ENCODE measurements around the gene IL1R1. TPM values are rescaled to one million over a fixed set of nuclear protein-coding genes. Genes with fewer than 3 reads are reported as not detected.

Gene IL1R1
- 6.3 TPM for total RNA-seq

DNA sequence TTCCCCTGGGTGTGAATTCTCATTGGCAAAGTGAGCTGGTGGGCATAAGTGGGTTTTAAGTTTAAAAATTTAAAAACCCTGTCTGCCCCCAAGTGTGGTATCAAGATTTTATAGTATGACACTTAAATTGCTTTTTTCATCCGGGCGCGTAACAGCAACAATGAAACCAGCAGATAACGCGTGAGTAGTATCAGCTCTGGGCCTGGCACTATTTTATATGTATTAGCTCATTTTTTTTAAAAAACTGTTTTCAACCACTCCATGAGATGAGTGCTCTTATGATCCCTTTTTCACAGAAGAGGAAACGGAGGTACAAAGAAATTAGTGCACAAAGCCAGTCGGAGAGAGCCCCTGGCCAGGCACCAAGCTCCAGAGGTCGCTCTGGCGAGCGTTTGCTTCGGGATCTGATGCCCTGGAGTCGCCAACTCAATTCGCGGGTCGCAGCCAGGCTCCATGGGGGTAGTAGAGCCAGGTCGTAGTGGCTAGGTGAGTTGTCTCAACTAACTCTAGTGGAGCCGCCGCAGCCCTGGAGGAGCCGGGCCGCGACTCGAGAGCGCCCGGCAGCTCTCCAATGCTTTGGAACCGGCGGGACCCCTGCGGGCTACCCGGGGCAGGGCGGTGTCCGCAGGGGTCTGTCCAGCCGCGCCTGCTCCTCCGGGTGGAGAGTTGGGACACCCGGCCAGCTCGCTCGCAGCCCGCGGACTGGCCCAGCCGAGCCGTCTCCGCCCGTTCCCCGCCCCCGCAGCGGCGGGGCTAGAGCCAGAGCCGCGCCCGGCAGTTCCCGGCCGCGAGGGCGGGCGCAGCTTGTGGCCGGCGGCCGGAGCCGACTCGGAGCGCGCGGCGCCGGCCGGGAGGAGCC lies at the start of gene IL1R1:
IL1R1 (plus strand) TSS at position 777 of the 859 bp plus-strand sequence. CDS start 14,979 bp downstream, outside the sequence.
- Histone ChIP-seq H3K36me3 (ENCODE audit: control insufficient read depth in 3 of 3, insufficient read depth in 3 of 3, low read length in 3 of 3) (peaks cover 0 to 8% (median 0%) of the 10 kb centered on the region in 3 donors), H3K4me3 (ENCODE audit: low read length in 3 of 3) (peak within 1 kb of the TSS; percentile 74 to 90 (median 89)), H3K27ac (ENCODE audit: low read depth, low read length) (peak within 1 kb of the TSS; percentile 88), H3K9me3 (ENCODE audit: control insufficient read depth in 3 of 3, low read length in 3 of 3) (peaks cover 0 to 9% (median 6%) of the 10 kb centered on the region in 3 donors), H3K27me3 (ENCODE audit: control insufficient read depth in 3 of 3, insufficient read depth in 3 of 3, low read length in 3 of 3) (no peaks in the 10 kb centered on the region), H3K9ac (ENCODE audit: low read depth in 1 of 3, low read length in 3 of 3) (peak within 1 kb of the TSS; percentile 85 to 90 (median 89)), H3K4me1 (ENCODE audit: control insufficient read depth in 3 of 3, insufficient read depth in 3 of 3, low read length in 3 of 3) (peaks cover 27 to 39% (median 27%) of the 10 kb centered on the region in 3 donors)

DNA sequence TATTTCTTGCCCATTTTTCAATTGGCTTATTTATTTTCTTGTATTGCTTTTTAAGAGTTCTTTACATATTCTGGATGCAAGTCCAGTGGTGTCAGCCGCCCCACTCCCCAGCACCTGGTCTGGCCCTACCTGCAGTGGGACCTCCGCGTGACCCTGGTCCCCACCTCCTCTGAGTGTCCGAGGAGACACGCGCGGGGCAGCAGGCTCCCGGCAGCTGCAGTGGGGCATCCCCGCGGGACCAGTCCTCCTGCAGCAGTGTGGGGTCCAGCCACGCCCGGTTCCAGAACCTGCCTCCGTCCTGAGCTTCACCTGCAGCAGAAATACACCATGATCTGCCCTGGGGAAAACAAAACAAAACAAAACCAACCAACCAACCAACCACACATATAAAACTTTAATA lies 48.9 kb upstream of the IL1R1 start:
- Histone ChIP-seq H3K4me3 (ENCODE audit: low read length in 3 of 3) (no peak overlapping the region), H3K9me3 (ENCODE audit: control insufficient read depth in 3 of 3, low read length in 3 of 3) (no peaks in the 10 kb centered on the region), H3K27ac (ENCODE audit: low read depth, low read length) (no peak overlapping the region)

DNA sequence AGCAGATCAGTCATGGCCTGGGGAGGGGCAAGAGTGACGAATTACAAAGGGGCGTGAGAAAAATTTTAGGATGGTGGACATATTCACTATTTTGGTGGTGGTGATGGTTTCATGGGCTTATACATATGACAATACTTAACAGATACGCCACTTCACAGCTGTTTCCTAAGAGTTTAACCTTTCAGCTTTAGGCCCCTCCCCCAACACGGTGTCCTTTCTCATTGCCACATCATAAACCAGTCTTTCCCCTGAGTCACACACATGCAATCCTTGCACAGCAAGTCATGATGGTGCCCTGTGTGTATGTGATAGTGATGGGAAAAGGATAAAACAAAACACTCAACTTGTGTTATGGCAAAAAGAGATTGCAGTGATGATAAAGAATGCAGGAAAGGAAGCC lies 47.6 kb upstream of the IL1R1 start:
- no peaks in the 10 kb centered on the region for H3K36me3 ChIP-seq (ENCODE audit: control insufficient read depth in 3 of 3, insufficient read depth in 3 of 3, low read length in 3 of 3)
- H3K9ac ChIP-seq (ENCODE audit: low read depth in 1 of 3, low read length in 3 of 3): no peak overlapping the region
- H3K4me1 ChIP-seq (ENCODE audit: control insufficient read depth in 3 of 3, insufficient read depth in 3 of 3, low read length in 3 of 3): peaks cover 2 to 11% (median 10%) of the 10 kb centered on the region in 3 donors
- no peak overlapping the region for H3K27ac ChIP-seq (ENCODE audit: low read depth, low read length)
- no peaks in the 10 kb centered on the region for H3K9me3 ChIP-seq (ENCODE audit: control insufficient read depth in 3 of 3, low read length in 3 of 3)
- H3K4me3 ChIP-seq (ENCODE audit: low read length in 3 of 3): no peak overlapping the region
- no peaks in the 10 kb centered on the region for H3K27me3 ChIP-seq (ENCODE audit: control insufficient read depth in 3 of 3, insufficient read depth in 3 of 3, low read length in 3 of 3)

More for the DNA sequence above, 48.9 kb upstream of the IL1R1 start:
- Histone ChIP-seq H3K4me1 (ENCODE audit: control insufficient read depth in 3 of 3, insufficient read depth in 3 of 3, low read length in 3 of 3) (peaks cover 0 to 4% (median 3%) of the 10 kb centered on the region in 3 donors), H3K36me3 (ENCODE audit: control insufficient read depth in 3 of 3, insufficient read depth in 3 of 3, low read length in 3 of 3) (no peaks in the 10 kb centered on the region), H3K27me3 (ENCODE audit: control insufficient read depth in 3 of 3, insufficient read depth in 3 of 3, low read length in 3 of 3) (no peaks in the 10 kb centered on the region), H3K9ac (ENCODE audit: low read depth in 1 of 3, low read length in 3 of 3) (no peak overlapping the region)

DNA sequence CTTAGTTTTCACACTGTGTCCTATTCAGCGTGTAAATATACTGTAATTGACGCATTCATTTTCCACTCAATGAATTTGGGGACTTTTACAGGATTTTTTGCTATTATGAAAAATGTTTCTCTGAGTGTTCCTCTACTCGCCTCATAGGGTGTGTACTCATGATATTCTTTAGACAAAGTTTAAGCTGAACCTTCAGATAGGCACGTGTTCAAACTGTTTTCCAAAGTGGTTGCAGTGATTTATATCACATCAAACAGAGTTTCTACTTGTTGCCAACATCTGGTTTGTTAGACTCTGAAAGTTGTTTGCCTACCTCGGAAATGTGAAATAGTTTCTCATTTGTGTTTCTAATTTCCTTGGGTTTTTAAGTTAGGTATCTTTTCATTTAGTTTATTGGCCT lies 46.4 kb upstream of the IL1R1 start:
- no peak overlapping the region for H3K9ac ChIP-seq (ENCODE audit: low read depth in 1 of 3, low read length in 3 of 3)
- peaks cover 9 to 23% (median 19%) of the 10 kb centered on the region in 3 donors for H3K4me1 ChIP-seq (ENCODE audit: control insufficient read depth in 3 of 3, insufficient read depth in 3 of 3, low read length in 3 of 3)
- no peak overlapping the region for H3K4me3 ChIP-seq (ENCODE audit: low read length in 3 of 3)
- no peaks in the 10 kb centered on the region for H3K27me3 ChIP-seq (ENCODE audit: control insufficient read depth in 3 of 3, insufficient read depth in 3 of 3, low read length in 3 of 3)
- no peaks in the 10 kb centered on the region for H3K36me3 ChIP-seq (ENCODE audit: control insufficient read depth in 3 of 3, insufficient read depth in 3 of 3, low read length in 3 of 3)
- H3K27ac ChIP-seq (ENCODE audit: low read depth, low read length): no peak overlapping the region
- no peaks in the 10 kb centered on the region for H3K9me3 ChIP-seq (ENCODE audit: control insufficient read depth in 3 of 3, low read length in 3 of 3)

- Histone ChIP-seq H3K36me3 (ENCODE audit: control insufficient read depth in 3 of 3, insufficient read depth in 3 of 3, low read length in 3 of 3) (no peaks in the 10 kb centered on the region), H3K9me3 (ENCODE audit: control insufficient read depth in 3 of 3, low read length in 3 of 3) (no peaks in the 10 kb centered on the region), H3K4me1 (ENCODE audit: control insufficient read depth in 3 of 3, insufficient read depth in 3 of 3, low read length in 3 of 3) (peaks cover 12 to 32% (median 19%) of the 10 kb centered on the region in 3 donors), H3K27ac (ENCODE audit: low read depth, low read length) (no peak overlapping the region), H3K9ac (ENCODE audit: low read depth in 1 of 3, low read length in 3 of 3) (no peak overlapping the region), H3K27me3 (ENCODE audit: control insufficient read depth in 3 of 3, insufficient read depth in 3 of 3, low read length in 3 of 3) (no peaks in the 10 kb centered on the region), H3K4me3 (ENCODE audit: low read length in 3 of 3) (no peak overlapping the region)
Observed at GRCh38 chr2:102098756-102099155, 43.8 kb upstream of the IL1R1 start.

- Histone ChIP-seq H3K27ac (ENCODE audit: low read depth, low read length) (no peak overlapping the region), H3K9ac (ENCODE audit: low read depth in 1 of 3, low read length in 3 of 3) (no peak overlapping the region)
Observed at GRCh38 chr2:102099536-102100298, 42.8 kb upstream of the IL1R1 start.

DNA sequence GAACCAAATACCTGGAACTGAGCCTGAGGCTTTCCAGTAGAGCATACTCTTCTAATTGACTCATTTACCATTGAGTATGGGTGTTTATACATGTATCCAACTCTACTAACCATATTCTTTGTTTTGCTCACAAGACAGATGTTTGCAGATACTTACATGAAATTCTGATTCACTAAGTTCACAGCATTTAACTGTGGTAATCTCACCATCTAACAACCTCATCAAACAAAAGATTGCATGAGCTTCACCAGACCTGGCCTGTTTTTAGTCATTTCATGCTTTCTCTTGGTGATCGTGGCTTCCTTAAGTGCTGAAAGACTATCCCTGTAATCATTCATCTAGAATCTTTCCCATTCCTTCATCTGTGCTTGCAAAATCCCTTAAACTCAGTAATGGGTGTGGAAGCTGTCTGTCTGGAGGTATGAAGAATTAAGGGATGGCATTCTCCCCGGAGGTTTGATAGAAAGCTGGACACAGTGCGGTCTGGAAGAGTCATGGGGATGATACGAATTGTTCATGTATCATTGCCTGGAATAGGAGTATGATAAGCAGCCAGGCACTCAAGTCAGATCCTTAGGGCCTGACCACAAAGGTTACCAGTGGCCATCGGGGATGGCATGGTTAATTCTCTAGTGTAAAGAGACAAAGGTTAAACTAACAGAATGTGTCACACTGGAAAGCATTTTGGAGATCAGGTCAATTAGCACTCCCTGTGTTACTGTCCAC lies 42.0 kb upstream of the IL1R1 start:
- peaks cover 20 to 41% (median 24%) of the 10 kb centered on the region in 3 donors for H3K4me1 ChIP-seq (ENCODE audit: control insufficient read depth in 3 of 3, insufficient read depth in 3 of 3, low read length in 3 of 3)
- H3K4me3 ChIP-seq (ENCODE audit: low read length in 3 of 3): no peak overlapping the region
- H3K36me3 ChIP-seq (ENCODE audit: control insufficient read depth in 3 of 3, insufficient read depth in 3 of 3, low read length in 3 of 3): no peaks in the 10 kb centered on the region
- H3K9ac ChIP-seq (ENCODE audit: low read depth in 1 of 3, low read length in 3 of 3): no peak overlapping the region
- peak overlapping the region; percentile 36 for H3K27ac ChIP-seq (ENCODE audit: low read depth, low read length)
- H3K9me3 ChIP-seq (ENCODE audit: control insufficient read depth in 3 of 3, low read length in 3 of 3): no peaks in the 10 kb centered on the region
- no peaks in the 10 kb centered on the region for H3K27me3 ChIP-seq (ENCODE audit: control insufficient read depth in 3 of 3, insufficient read depth in 3 of 3, low read length in 3 of 3)

More at GRCh38 chr2:102099536-102100298, 42.8 kb upstream of the IL1R1 start:
- Histone ChIP-seq H3K9me3 (ENCODE audit: control insufficient read depth in 3 of 3, low read length in 3 of 3) (no peaks in the 10 kb centered on the region), H3K4me3 (ENCODE audit: low read length in 3 of 3) (no peak overlapping the region), H3K4me1 (ENCODE audit: control insufficient read depth in 3 of 3, insufficient read depth in 3 of 3, low read length in 3 of 3) (peaks cover 20 to 41% (median 28%) of the 10 kb centered on the region in 3 donors), H3K27me3 (ENCODE audit: control insufficient read depth in 3 of 3, insufficient read depth in 3 of 3, low read length in 3 of 3) (no peaks in the 10 kb centered on the region), H3K36me3 (ENCODE audit: control insufficient read depth in 3 of 3, insufficient read depth in 3 of 3, low read length in 3 of 3) (no peaks in the 10 kb centered on the region)

- Histone ChIP-seq H3K4me1 (ENCODE audit: control insufficient read depth in 3 of 3, insufficient read depth in 3 of 3, low read length in 3 of 3) (peaks cover 20 to 45% (median 24%) of the 10 kb centered on the region in 3 donors), H3K36me3 (ENCODE audit: control insufficient read depth in 3 of 3, insufficient read depth in 3 of 3, low read length in 3 of 3) (no peaks in the 10 kb centered on the region), H3K27me3 (ENCODE audit: control insufficient read depth in 3 of 3, insufficient read depth in 3 of 3, low read length in 3 of 3) (no peaks in the 10 kb centered on the region), H3K4me3 (ENCODE audit: low read length in 3 of 3) (no peak overlapping the region), H3K9ac (ENCODE audit: low read depth in 1 of 3, low read length in 3 of 3) (no peak overlapping the region), H3K27ac (ENCODE audit: low read depth, low read length) (no peak overlapping the region), H3K9me3 (ENCODE audit: control insufficient read depth in 3 of 3, low read length in 3 of 3) (no peaks in the 10 kb centered on the region)
Observed at GRCh38 chr2:102101097-102101848, 41.3 kb upstream of the IL1R1 start.
